Ascending aorta (tissue), 2 donors: ENCODE data around the gene ZNF365. TPM values are rescaled to one million over a fixed set of nuclear protein-coding genes. Genes with fewer than 3 reads are reported as not detected.

ENCODE experiments used
- DNase-seq, 2 donors: peaks; one replicate each; pipeline ENCODE4 v3.0.0-alpha.2; 2019; ENCODE audit warnings: low spot score in 2 of 2
- H3K27ac ChIP-seq, 2 donors: fragments of 200-600 bp; sonication (generic); one replicate each; pipeline ENCODE4 v1.5.1; 2016 to 2017; ENCODE audit warnings: mild to moderate bottlenecking in 1 of 2
- H3K27me3 ChIP-seq: fragments of 200-600 bp; sonication (generic); one replicate; pipeline ENCODE4 v1.5.1; 2017
- H3K36me3 ChIP-seq, 2 donors: fragments of 200-600 bp; sonication (generic); one replicate each; pipeline ENCODE4 v1.5.1; 2016
- H3K4me1 ChIP-seq, 2 donors: fragments of 200-600 bp; sonication (generic); one replicate each; pipeline ENCODE4 v1.5.1; 2016 to 2017; ENCODE audit warnings: mild to moderate bottlenecking in 1 of 2
- H3K4me3 ChIP-seq, 2 donors: fragments of 200-600 bp; sonication (generic); one replicate each; pipeline ENCODE4 v1.5.1; 2016 to 2017; ENCODE audit warnings: mild to moderate bottlenecking in 1 of 2
- H3K9me3 ChIP-seq, 2 donors: fragments of 200-600 bp; sonication (generic); one replicate each; pipeline ENCODE4 v1.5.1; 2016
- CTCF ChIP-seq, 3 experiments: fragments of 200-600 bp in 2 of 3; fragments of 450-650 bp in 1 of 3; sonication (generic) in 2 of 3; IDR thresholded peaks; one replicate each; pipeline ENCODE4 v1.5.1; 2016 to 2019; ENCODE audit warnings: antibody characterized with exemption in 3 of 3, mild to moderate bottlenecking in 1 of 3, moderate library complexity in 1 of 3
- intact Hi-C: fragments of 100-400 bp; cut with DNase I; formaldehyde crosslinking; loops from one replicate; pipeline ENCODE4 v1.15.1; 2023
- total RNA-seq: library from RNA; depleted of rRNA; stranded (reverse); fragments of >200 nt; gene quantifications from one replicate; pipeline ENCODE4 v1.1.0, GENCODE V29; 2016

The ZNF365 gene
- total RNA-seq, 1 donor from 2014 or later: not detected

GRCh38 chr10:62333135-62333889 lies 40.9 kb upstream of the ZNF365 start:
- no peak overlapping the region for H3K27ac ChIP-seq
- no peaks in the 10 kb centered on the region for H3K27me3 ChIP-seq
- intact Hi-C loops: no loop called here
- no peak overlapping the region for H3K4me3 ChIP-seq
- no peak for TF ChIP-seq CTCF (IDR thresholded peaks at IDR 0.05)
- no peak for DNase-seq
- no peaks in the 10 kb centered on the region for H3K9me3 ChIP-seq
- H3K36me3 ChIP-seq: no peaks in the 10 kb centered on the region
- no peaks in the 10 kb centered on the region for H3K4me1 ChIP-seq

GRCh38 chr10:62333988-62334682 lies 40.0 kb upstream of the ZNF365 start:
- intact Hi-C loops: no loop called here
- H3K4me1 ChIP-seq: no peaks in the 10 kb centered on the region
- TF ChIP-seq CTCF (IDR thresholded peaks at IDR 0.05): no peak
- H3K9me3 ChIP-seq: no peaks in the 10 kb centered on the region
- H3K36me3 ChIP-seq: no peaks in the 10 kb centered on the region
- no peak overlapping the region for H3K27ac ChIP-seq
- no peaks in the 10 kb centered on the region for H3K27me3 ChIP-seq
- no peak overlapping the region for H3K4me3 ChIP-seq
- DNase-seq: no peak

- H3K4me3 ChIP-seq: no peak overlapping the region
- H3K27me3 ChIP-seq: no peaks in the 10 kb centered on the region
- TF ChIP-seq CTCF (IDR thresholded peaks at IDR 0.05): no peak
- DNase-seq: no peak
- intact Hi-C loops: no loop called here
- H3K4me1 ChIP-seq: no peaks in the 10 kb centered on the region
- H3K36me3 ChIP-seq: no peaks in the 10 kb centered on the region
- no peaks in the 10 kb centered on the region for H3K9me3 ChIP-seq
- no peak overlapping the region for H3K27ac ChIP-seq
Measured at GRCh38 chr10:62335326-62335725, 38.8 kb upstream of the ZNF365 start.

GRCh38 chr10:62336404-62336803 lies 37.8 kb upstream of the ZNF365 start:
- H3K27me3 ChIP-seq: no peaks in the 10 kb centered on the region
- TF ChIP-seq CTCF (IDR thresholded peaks at IDR 0.05): no peak
- intact Hi-C loops: no loop called here
- H3K36me3 ChIP-seq: no peaks in the 10 kb centered on the region
- H3K27ac ChIP-seq: no peak overlapping the region
- no peaks in the 10 kb centered on the region for H3K4me1 ChIP-seq
- DNase-seq: no peak
- no peak overlapping the region for H3K4me3 ChIP-seq
- H3K9me3 ChIP-seq: no peaks in the 10 kb centered on the region

GRCh38 chr10:62341419-62341818 lies 32.8 kb upstream of the ZNF365 start:
- TF ChIP-seq CTCF (IDR thresholded peaks at IDR 0.05): no peak
- Histone ChIP-seq H3K4me3 (no peak overlapping the region), H3K27ac (no peak overlapping the region), H3K36me3 (no peaks in the 10 kb centered on the region), H3K4me1 (no peaks in the 10 kb centered on the region), H3K9me3 (peaks cover 0 to 6% of the 10 kb centered on the region in 2 donors), H3K27me3 (no peaks in the 10 kb centered on the region)
- intact Hi-C loops: no loop called here
- DNase-seq: no peak
